NCI-H345 (cell line): ENCODE measurements around the gene CCDC106.

Experiments
- DNase-seq: peaks from one replicate; lab custom pipeline; 2025; lab: John Stamatoyannopoulos, UW

Gene CCDC106

DNA sequence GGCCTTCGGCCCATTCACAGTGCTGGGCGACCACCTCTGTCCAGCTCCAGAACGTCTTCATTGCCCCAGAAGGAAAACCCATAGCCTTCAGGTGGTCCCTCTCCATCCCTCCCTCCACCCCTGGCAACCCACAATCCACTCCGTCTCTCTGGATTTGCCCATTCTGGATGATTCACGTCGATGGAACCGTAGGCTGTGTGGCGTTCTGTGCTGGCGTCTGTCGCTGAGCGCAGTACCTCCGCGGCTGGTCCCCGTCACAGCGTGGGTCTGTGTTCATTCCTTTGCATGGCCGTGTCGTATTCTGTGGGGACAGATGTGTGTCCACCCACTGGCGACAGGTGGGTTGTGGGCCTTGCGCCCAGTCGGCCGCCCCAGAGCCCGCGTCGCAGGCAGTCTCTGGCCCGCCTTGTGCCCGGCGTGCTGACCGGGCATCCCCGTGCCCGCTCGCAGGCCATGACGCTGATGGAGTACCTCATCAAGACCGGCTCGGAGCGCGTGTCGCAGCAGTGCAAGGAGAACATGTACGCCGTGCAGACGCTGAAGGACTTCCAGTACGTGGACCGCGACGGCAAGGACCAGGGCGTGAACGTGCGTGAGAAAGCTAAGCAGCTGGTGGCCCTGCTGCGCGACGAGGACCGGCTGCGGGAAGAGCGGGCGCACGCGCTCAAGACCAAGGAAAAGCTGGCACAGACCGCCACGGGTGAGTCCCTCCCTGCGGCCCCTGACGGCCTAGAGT, 37.1 kb downstream of the CCDC106 start:
- no peak for DNase-seq

GRCh38 chr19:55685776-55686175, 37.8 kb downstream of the CCDC106 start:
- no peak for DNase-seq

DNA sequence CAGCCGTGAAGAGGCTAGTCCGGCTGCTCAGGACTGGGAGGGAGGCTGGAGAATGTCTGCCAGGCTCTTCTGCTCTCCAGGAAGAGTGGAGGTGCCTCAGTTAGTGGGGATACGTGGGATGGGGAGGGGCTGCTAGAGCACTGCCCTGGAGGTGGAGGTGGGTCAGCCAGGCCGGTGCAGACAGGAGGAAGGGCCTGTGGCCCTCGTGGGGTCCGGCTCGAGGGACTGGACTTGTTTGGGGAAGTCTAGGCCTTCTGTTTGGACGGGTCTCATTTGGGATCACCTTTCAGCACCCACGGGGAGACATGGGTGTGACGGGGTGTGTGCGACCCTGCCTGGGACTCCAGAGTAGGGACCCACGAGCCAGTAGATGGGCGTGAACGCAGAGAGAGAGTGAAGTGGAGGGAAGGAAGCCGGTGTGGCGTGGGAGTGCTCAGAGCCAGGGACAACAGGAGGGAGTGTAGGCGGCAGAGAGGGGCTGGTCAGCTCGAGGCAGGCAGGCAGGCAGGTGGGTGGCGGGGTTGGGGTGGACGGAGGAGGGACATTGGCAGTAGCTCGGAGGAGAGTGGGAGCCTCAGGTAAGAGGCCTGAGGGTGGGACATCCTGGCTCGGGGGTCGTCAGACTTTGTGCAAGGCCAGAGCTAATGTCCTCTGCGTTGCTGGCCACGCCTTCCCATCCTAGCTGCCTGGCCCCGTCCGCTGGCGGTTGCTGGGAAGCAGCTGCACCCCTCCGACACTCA, 38.5 kb downstream of the CCDC106 start:
- DNase-seq, result no peak

GRCh38 chr19:55687281-55688201, 39.5 kb downstream of the CCDC106 start:
- no peak for DNase-seq

- DNase-seq, result no peak
Measured at GRCh38 chr19:55688422-55689218, 40.6 kb downstream of the CCDC106 start.

DNA sequence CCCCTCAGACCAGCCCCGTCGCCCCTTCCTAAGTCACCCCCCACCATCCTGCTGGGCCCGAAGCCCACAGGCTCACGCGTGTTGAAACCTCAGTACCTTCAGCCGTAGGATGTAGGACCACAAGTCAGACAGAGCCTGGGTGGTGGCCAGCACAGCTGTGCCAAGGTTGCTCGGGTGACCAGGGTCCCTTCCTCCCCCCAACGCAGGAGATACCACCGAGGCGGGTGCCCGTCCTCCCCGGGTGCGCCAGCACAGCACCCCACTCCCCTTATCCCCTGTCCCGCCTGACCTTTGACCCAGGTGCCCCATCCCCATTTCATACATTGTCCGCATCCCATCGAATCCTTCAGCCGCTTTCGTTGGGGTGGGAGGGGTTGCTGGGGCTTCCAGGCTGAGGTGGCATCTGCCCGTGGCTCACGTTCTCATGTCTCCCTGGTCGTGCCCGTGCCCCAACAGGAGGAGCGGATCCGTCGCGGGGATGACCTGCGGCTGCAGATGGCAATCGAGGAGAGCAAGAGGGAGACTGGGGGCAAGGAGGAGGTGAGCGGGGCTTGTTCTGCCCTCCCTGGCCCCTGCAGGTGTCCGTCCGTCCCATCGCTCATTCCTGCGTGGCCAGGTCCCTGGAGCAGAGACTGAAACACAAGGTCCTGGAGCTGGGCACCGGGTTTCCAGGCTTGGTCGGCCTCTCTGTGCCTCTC, 41.5 kb downstream of the CCDC106 start:
- DNase-seq, result no peak

- DNase-seq, result no peak
Measured at GRCh38 chr19:55690109-55690768, 42.2 kb downstream of the CCDC106 start.

DNA sequence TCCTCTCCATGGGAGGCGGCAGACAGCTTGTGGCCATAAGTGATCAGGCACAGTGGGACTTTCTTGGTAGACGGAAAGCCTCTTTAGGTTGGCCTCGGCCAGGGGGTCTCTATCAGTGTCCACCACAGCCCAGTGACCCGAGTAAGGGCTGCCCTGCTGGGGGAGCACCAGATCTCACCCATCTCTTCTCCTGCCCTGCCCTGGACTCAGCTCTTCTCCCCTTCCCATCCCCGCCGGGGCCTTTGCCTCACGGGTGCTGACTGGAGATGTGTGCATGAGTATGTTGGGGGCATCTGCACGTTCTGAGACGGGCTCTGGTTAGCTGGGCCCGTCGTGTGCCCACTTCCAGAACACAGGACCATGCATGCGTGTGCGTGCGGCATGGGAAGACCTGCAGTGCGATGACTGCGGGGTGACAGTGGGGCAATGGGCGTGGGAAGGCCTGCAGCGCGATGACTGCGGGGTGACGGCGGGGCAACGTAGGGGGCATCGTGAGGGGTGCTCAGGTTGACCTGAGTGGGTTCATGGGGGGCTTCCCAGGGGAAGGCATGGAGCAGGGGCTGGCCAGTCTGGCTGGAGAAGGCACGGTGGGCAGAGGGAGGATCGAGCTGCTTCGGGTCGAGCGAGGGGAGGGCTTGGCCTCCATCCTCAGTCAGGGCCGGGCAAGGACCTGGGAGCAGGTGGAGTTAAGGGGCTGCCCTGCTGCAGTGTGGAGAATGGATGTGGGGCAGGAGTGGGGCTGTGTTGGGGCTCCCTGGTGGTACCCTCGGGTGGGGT, 42.9 kb downstream of the CCDC106 start:
- no peak for DNase-seq

GRCh38 chr19:55691561-55692481, 43.8 kb downstream of the CCDC106 start:
- DNase-seq, result no peak

- DNase-seq, result no peak
Measured at GRCh38 chr19:55692681-55693081, 44.7 kb downstream of the CCDC106 start.

- DNase-seq, result no peak
Measured at GRCh38 chr19:55693336-55693974, 45.4 kb downstream of the CCDC106 start.

GRCh38 chr19:55694241-55694655, 46.2 kb downstream of the CCDC106 start:
- DNase-seq, result no peak

DNA sequence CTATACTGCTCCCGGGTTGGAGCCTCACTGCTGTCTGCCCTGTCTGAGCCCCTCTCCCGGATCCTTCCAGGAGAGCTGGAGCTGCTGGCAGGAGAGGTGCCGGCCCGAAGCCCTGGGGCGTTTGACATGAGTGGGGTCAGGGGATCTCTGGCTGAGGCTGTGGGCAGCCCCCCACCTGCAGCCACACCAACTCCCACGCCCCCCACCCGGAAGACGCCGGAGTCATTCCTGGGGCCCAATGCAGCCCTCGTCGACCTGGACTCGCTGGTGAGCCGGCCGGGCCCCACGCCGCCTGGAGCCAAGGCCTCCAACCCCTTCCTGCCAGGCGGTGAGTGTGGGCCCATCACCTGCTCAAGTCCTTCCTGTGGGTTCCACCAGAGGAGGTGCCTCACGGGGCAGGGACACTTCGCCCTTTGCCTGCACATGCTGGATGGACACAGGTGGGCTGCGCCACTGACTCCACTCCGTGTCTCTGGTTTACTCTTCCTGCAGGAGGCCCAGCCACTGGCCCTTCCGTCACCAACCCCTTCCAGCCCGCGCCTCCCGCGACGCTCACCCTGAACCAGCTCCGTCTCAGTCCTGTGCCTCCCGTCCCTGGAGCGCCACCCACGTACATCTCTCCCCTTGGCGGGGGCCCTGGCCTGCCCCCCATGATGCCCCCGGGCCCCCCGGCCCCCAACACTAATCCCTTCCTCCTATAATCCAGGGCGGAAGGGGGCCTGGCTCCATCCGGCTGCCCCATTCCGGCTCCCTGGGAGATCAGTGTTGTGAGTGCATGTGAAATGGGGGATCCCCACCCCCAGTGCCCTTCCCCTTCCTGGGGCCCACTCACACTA, 46.9 kb downstream of the CCDC106 start:
- no peak for DNase-seq

DNA sequence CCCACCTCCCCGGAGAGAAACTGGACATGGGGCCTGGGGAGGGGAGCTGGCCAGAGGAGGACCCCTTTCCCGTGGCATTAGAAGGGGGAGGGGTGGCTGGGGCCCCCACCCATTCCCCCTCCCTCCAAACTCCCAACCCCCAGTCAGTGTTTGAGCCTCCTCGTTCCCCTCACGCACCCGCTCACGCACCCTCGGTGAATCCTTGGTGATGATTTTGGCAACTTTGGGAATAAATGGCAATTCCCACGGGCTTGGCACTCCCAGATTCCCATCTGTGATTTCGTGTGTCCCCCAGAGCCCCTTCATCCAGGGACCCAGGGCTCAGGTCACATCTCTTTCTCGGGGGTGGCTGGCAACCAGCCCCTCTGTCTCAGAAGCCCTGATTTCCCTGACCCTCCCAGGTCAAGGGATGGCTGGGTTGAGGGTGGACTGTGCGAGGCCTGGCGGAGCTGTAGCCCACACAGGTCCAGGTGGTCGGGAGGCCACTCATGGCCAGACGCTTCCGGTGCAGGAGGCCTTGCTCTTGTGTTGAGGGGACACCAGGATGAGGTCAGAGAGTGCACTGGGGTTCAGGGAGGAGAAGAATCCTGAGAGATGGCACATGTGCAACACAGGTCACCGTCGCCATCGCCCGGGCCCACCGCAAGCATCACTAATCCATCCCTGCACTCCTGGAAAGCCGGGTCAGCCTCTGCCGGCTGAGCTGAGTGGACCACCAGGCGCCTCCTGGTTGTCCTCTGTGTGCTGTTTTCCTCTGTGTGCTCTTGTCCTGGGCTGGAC, 47.7 kb downstream of the CCDC106 start:
- DNase-seq, result no peak

DNA sequence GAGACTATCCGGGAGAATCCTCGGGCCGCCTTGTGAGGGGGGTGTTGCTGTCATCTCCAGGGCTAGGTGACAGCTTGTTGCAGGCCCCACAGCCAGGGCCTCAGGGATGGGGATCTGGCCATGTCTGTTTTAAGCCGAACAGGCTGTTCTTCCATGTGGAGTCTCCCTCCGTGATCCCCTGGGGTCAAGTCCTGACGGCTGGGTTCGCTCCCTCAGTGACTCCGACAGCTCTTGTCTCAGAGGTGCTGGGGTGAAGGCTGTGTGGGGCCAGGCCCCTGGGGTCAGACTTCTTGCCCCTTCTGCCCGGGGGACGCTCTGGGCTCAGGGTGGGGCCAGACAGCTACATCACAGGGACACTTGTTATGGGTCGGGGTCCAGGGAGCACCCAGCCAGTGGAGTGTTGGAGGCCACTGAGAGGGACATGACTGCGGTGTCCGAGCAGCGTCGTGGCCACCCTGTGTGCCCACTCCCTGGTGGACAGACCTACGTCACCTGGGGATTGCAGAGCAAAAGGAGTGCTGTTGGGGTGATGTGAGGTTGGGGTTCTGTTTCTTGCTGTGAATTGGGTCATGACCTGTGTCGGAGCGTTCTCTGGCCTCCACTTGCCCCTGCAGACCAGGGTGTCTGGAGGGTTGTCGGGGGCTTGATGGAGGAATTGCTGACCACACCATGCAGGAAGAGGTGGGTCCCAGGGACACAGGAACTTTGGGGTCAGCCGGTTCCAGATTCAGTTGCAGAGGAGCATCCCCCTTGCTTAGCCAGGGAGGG, 48.5 kb downstream of the CCDC106 start:
- DNase-seq, result no peak

DNA sequence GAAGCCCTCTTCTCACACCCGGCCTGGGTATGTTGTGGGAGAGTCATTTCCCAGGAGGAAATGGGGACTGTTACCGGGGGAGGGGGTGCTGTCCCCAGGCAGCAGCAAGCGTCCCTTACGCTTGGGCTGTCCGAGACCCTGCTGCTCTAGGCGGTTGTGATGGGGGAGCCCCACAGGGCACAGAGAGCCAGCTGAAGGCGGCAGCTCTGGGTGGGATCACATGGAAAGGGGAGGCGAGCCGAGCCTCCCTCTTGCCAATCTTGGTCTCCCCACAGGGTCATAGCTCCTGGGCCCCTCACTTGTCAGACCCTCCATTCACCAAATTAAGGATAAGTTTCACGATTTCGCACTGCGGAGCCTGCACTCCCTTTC, 49.0 kb downstream of the CCDC106 start:
- DNase-seq, result no peak
